HCT116 (cell line): ENCODE data around the gene CERKL.

Experiments
- ELF1 ChIP-seq: IDR thresholded peaks from 2 replicates; pipeline ENCODE4 v1.6.1; 2012; ENCODE audit warnings: low read depth, borderline replicate concordance
- EZH2 ChIP-seq: fragments of 200-600 bp; sonication (generic); IDR thresholded peaks from 2 replicates; pipeline ENCODE4 v1.6.1; 2017; ENCODE audit warnings: antibody characterized with exemption, mixed run types
- MAX ChIP-seq: IDR thresholded peaks from 2 replicates; pipeline ENCODE4 v1.6.1; 2012
- POLR2AphosphoS5 ChIP-seq: IDR thresholded peaks from 2 replicates; pipeline ENCODE4 v1.6.1; 2011; ENCODE audit warnings: mild to moderate bottlenecking, low read depth, low read length, moderate library complexity
- SIN3A ChIP-seq: IDR thresholded peaks from 2 replicates; pipeline ENCODE4 v1.6.1; 2012; ENCODE audit warnings: low read depth
- SP1 ChIP-seq: IDR thresholded peaks from 2 replicates; pipeline ENCODE4 v1.6.1; 2012; ENCODE audit warnings: low read depth

DNA sequence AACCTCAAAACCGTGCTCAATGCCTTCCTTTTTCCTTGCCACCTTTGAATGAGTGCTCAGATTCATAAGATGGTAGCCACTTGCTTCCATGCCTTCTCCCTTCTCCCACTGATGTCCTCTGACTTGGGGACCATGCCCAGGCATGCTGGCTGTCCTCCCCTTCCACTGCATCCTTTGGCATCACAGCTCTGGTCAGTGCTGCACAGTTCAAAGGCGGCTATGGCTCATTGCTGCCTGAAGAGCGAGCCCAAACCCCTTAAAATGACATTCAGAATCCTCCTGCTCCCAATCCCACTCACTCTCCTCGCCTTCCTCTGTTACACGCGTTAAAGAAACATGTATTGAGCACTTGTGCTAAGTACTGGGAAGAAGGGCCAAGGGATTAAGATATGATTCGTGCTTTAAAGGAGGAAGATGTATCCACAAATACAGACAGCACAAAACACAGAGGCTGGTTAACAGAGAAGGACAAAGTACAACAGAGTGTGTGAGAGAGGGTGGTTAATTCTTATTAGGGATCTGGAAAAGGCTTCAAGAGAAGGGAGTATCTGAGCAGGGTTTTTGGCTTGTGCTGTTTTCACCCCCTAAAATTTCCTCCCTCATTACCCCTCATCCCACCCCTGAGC is 81.8 kb downstream of the CERKL start:
- TF ChIP-seq ELF1 = no peak
- no peak for TF ChIP-seq SIN3A
- TF ChIP-seq EZH2 = no peak
- TF ChIP-seq SP1 = no peak
- TF ChIP-seq MAX = no peak
- TF ChIP-seq POLR2AphosphoS5 = no peak
